Measurements from ENCODE around the gene NUMBL. TPM values are rescaled to one million over a fixed set of nuclear protein-coding genes. Genes with fewer than 3 reads are reported as not detected.

NUMBL gene
- total and polyA plus RNA-seq, 2 of the 13 experiments (the other 11 are each of a cell fraction or from before 2014, with no cell fraction given), result 0.49 to 2.3 TPM

GRCh38 chr19:40718774-40719391, 28.4 kb upstream of the NUMBL start (continued):
- TF ChIP-seq, protein P1, sequence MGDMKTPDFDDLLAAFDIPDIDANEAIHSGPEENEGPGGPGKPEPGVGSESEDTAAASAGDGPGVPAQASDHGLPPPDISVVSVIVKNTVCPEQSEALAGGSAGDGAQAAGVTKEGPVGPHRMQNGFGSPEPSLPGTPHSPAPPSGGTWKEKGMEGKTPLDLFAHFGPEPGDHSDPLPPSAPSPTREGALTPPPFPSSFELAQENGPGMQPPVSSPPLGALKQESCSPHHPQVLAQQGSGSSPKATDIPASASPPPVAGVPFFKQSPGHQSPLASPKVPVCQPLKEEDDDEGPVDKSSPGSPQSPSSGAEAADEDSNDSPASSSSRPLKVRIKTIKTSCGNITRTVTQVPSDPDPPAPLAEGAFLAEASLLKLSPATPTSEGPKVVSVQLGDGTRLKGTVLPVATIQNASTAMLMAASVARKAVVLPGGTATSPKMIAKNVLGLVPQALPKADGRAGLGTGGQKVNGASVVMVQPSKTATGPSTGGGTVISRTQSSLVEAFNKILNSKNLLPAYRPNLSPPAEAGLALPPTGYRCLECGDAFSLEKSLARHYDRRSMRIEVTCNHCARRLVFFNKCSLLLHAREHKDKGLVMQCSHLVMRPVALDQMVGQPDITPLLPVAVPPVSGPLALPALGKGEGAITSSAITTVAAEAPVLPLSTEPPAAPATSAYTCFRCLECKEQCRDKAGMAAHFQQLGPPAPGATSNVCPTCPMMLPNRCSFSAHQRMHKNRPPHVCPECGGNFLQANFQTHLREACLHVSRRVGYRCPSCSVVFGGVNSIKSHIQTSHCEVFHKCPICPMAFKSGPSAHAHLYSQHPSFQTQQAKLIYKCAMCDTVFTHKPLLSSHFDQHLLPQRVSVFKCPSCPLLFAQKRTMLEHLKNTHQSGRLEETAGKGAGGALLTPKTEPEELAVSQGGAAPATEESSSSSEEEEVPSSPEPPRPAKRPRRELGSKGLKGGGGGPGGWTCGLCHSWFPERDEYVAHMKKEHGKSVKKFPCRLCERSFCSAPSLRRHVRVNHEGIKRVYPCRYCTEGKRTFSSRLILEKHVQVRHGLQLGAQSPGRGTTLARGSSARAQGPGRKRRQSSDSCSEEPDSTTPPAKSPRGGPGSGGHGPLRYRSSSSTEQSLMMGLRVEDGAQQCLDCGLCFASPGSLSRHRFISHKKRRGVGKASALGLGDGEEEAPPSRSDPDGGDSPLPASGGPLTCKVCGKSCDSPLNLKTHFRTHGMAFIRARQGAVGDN (CRISPR knock-in tag; IDR thresholded peaks at IDR 0.05), result peak; percentile 91
- TF ChIP-seq NCOA1 (CRISPR knock-in tag; IDR thresholded peaks at IDR 0.05), result no peak
- no peak for TF ChIP-seq NR2F6 (IDR thresholded peaks at IDR 0.05)
- peak; percentile 14; the same call in 1 of the 2 replicates for TF ChIP-seq NR2F6 (CRISPR knock-in tag; IDR thresholded peaks at IDR 0.05)
- 0 out of 2 replicates have a peak, but pooled peaks have one; percentile 20 for TF ChIP-seq POGK (CRISPR knock-in tag; conservative IDR thresholded peaks at IDR 0.05)
- TF ChIP-seq JDP2 (CRISPR knock-in tag; IDR thresholded peaks at IDR 0.05; ENCODE audit: borderline replicate concordance), result no peak; the same call in 1 of the 2 replicates
- TF ChIP-seq NR1H2 (CRISPR knock-in tag; IDR thresholded peaks at IDR 0.05; ENCODE audit: borderline replicate concordance, low read depth), result no peak
- no peak for TF ChIP-seq SP1 (IDR thresholded peaks at IDR 0.05)
- TF ChIP-seq SP1 (CRISPR knock-in tag; IDR thresholded peaks at IDR 0.05), result no peak
- no peak for TF ChIP-seq ZNF761 (CRISPR knock-in tag; conservative IDR thresholded peaks at IDR 0.05)
- 0 out of 2 replicates have a peak, but pooled peaks have one; percentile 13 for TF ChIP-seq ETV5 (CRISPR knock-in tag; IDR thresholded peaks at IDR 0.05; ENCODE audit: borderline replicate concordance)
- no peak for TF ChIP-seq JUNB (CRISPR knock-in tag; IDR thresholded peaks at IDR 0.05; ENCODE audit: borderline replicate concordance)
- TF ChIP-seq RARG (CRISPR knock-in tag; IDR thresholded peaks at IDR 0.05; ENCODE audit: low read depth), result no peak
- no peak for TF ChIP-seq ZNF660 (CRISPR knock-in tag; IDR thresholded peaks at IDR 0.05; ENCODE audit: borderline replicate concordance, low read depth)
- TF ChIP-seq RBM22 (optimal IDR thresholded peaks at IDR 0.05; ENCODE audit: low read length), result no peak
- no peak for TF ChIP-seq ZFP36L1 (CRISPR knock-in tag; IDR thresholded peaks at IDR 0.05)
- TF ChIP-seq ZNF510 (CRISPR knock-in tag; IDR thresholded peaks at IDR 0.05; ENCODE audit: low read depth), result no peak
- no peak for TF ChIP-seq SUZ12 (IDR thresholded peaks at IDR 0.05; ENCODE audit: low read depth, low read length)
- TF ChIP-seq, protein P2, sequence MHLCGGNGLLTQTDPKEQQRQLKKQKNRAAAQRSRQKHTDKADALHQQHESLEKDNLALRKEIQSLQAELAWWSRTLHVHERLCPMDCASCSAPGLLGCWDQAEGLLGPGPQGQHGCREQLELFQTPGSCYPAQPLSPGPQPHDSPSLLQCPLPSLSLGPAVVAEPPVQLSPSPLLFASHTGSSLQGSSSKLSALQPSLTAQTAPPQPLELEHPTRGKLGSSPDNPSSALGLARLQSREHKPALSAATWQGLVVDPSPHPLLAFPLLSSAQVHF (CRISPR knock-in tag; IDR thresholded peaks at IDR 0.05), result no peak
- peak; percentile 12; the same call in 1 of the 2 replicates for TF ChIP-seq HMG20A (CRISPR knock-in tag; IDR thresholded peaks at IDR 0.05; ENCODE audit: borderline replicate concordance)
- TF ChIP-seq KLF13 (CRISPR knock-in tag; IDR thresholded peaks at IDR 0.05), result no peak
- TF ChIP-seq HDAC2 (CRISPR knock-in tag; IDR thresholded peaks at IDR 0.05), result peak; percentile 50

Measured in HepG2 (cell line).